K562 (cell line): ENCODE results near the gene U2AF1L4. TPM values are rescaled to one million over a fixed set of nuclear protein-coding genes. Genes with fewer than 3 reads are reported as not detected.
A peak's percentile ranks its signal among the peaks of the same experiment; 100 is the strongest.

Source experiments
- ATAC-seq: fragments of 200-7000 bp; cut with Tn5 transposase; 3 replicates; pipeline ENCODE4 v1.9.1; 2020; ENCODE audit warnings: moderate library complexity
- BruUV-seq: library from RNA; stranded (reverse); fragments of 400-500 nt; replicated peaks from 2 replicates; lab custom pipeline; 2021; lab: Mats Ljungman, UMichigan
- CTCF ChIA-PET: fragments of 300-600 bp; formaldehyde crosslinking; extraction: SDS; loops from one replicate; lab custom pipeline; 2021; ENCODE audit warnings: low intra/inter-chr PET ratio; lab: Yijun Ruan, JAX
- POLR2A ChIA-PET: fragments of 300-600, 350-650 bp; sonication (Branson Sonifier 250); formaldehyde crosslinking; extraction: SDS; loops from one replicate; lab custom pipeline; 2021; ENCODE audit warnings: antibody characterized with exemption, inconsistent platforms; lab: Yijun Ruan, JAX
- DNase-seq, 4 experiments: peaks; one replicate each; pipeline versions ENCODE4 v3.0.0 to v3.0.0-alpha.2; 2011 to 2018; ENCODE audit warnings: low spot score in 3 of 4, mixed read lengths in 3 of 4; ENCODE audit errors: extremely low read depth in 1 of 4
- FAIRE-seq: peaks from 2 replicates; lab custom pipeline; 2011; peaks lifted over from hg19 to GRCh38; lab: Jason Lieb, UNC
- H2AFZ ChIP-seq: 2 replicates; pipeline ENCODE4 v1.6.0; 2011; ENCODE audit warnings: low read depth, low read length, control low read depth, inconsistent platforms
- H3K27ac ChIP-seq: fragments of 200-600 bp; 3 replicates; pipeline ENCODE4 v1.8.0; 2011; ENCODE audit warnings: low read depth, mild to moderate bottlenecking, control low read depth, inconsistent platforms, low read length, moderate library complexity, mixed read lengths; ENCODE audit errors: extremely low read depth
- H3K27me3 ChIP-seq, 2 experiments: fragments of 300-600 bp in 1 of 2; 2 replicates in 1 of 2; 3 replicates in 1 of 2; pipeline versions ENCODE4 v1.6.0 to v1.8.0; 2011; ENCODE audit warnings: inconsistent platforms in 2 of 2, low read length in 2 of 2, mild to moderate bottlenecking in 1 of 2, mixed read lengths in 1 of 2, moderate library complexity in 1 of 2; ENCODE audit not compliant: control insufficient read depth in 2 of 2, insufficient read depth in 2 of 2
- H3K36me3 ChIP-seq: fragments of 300-600 bp; 3 replicates; pipeline ENCODE4 v1.8.0; 2011; ENCODE audit warnings: mild to moderate bottlenecking, low read length, inconsistent platforms; ENCODE audit not compliant: control insufficient read depth, insufficient read depth
- H3K4me1 ChIP-seq, 2 experiments: fragments of 200-600 bp in 1 of 2; replicated peaks in 1 of 2; 2 replicates in 1 of 2; 3 replicates in 1 of 2; pipeline versions ENCODE4 v1.5.1 to v1.8.0; 2011; ENCODE audit warnings: inconsistent platforms in 2 of 2, low read length in 2 of 2, mild to moderate bottlenecking in 1 of 2, mixed read lengths in 1 of 2, moderate library complexity in 1 of 2; ENCODE audit not compliant: control insufficient read depth in 2 of 2, insufficient read depth in 2 of 2
- H3K4me2 ChIP-seq: 2 replicates; pipeline ENCODE4 v1.6.1; 2011; ENCODE audit warnings: low read length, control low read depth, inconsistent platforms, mixed read lengths; ENCODE audit not compliant: insufficient read depth
- H3K4me3 ChIP-seq: fragments of 200-600 bp; sonication (generic), shearing (Covaris generic); 2 replicates; pipeline ENCODE4 v1.5.1; 2016; ENCODE audit warnings: control low read depth, inconsistent platforms
- H3K79me2 ChIP-seq: fragments of 200-600 bp; 3 replicates; pipeline ENCODE4 v1.8.0; 2011; ENCODE audit warnings: low read length, inconsistent platforms; ENCODE audit not compliant: control insufficient read depth, insufficient read depth
- H3K9ac ChIP-seq, 2 experiments: 2 replicates each; pipeline versions ENCODE4 v1.6.0 to v1.6.1; 2011; ENCODE audit warnings: low read depth in 2 of 2, low read length in 2 of 2, control low read depth in 1 of 2, inconsistent platforms in 1 of 2, mild to moderate bottlenecking in 1 of 2, mixed read lengths in 1 of 2; ENCODE audit not compliant: insufficient read depth in 1 of 2
- H3K9me1 ChIP-seq: one replicate; pipeline ENCODE4 v1.6.0; 2011; ENCODE audit warnings: inconsistent platforms, mild to moderate bottlenecking, low read length, moderate library complexity; ENCODE audit not compliant: control insufficient read depth, insufficient read depth
- H3K9me3 ChIP-seq: replicated peaks from 2 replicates; pipeline ENCODE4 v1.5.1; 2011; ENCODE audit warnings: low read depth, low read length, inconsistent platforms; ENCODE audit not compliant: control insufficient read depth, insufficient read depth
- H4K20me1 ChIP-seq: replicated peaks from 2 replicates; pipeline ENCODE4 v1.6.1; 2011; ENCODE audit warnings: low read length, inconsistent platforms, mixed read lengths; ENCODE audit not compliant: control insufficient read depth, insufficient read depth
- ATF3 ChIP-seq, 2 experiments: fragments of 450-650 bp in 1 of 2; sonication (generic) in 1 of 2; formaldehyde crosslinking in 1 of 2; IDR thresholded peaks in 1 of 2; conservative IDR thresholded peaks in 1 of 2; 2 replicates each; pipeline versions ENCODE4 v1.6.1 to v1.8.1; 2016 to 2023; ENCODE audit warnings: mild to moderate bottlenecking in 2 of 2, moderate library complexity in 2 of 2, inconsistent platforms in 1 of 2, missing genetic modification reagents in 1 of 2
- CEBPB ChIP-seq: fragments of 450-650 bp; IDR thresholded peaks from 2 replicates; pipeline ENCODE4 v1.6.1; 2016; ENCODE audit warnings: missing genetic modification characterization, missing compliant biosample characterization
- CGGBP1 ChIP-seq: fragments of 250-450 bp; sonication (Bioruptor Pico); IDR thresholded peaks from 2 replicates; pipeline ENCODE4 v1.9.0; 2021; ENCODE audit warnings: mild to moderate bottlenecking
- NFIX ChIP-seq: fragments of 250-450 bp; sonication (Bioruptor Pico); IDR thresholded peaks from 2 replicates; pipeline ENCODE4 v1.4.0; 2020; ENCODE audit warnings: low read depth, mild to moderate bottlenecking, moderate library complexity
- NR3C1 ChIP-seq: sonication (generic); formaldehyde crosslinking; IDR thresholded peaks from 2 replicates; pipeline ENCODE4 v1.8.1; 2022; ENCODE audit warnings: missing genetic modification reagents
- STAG1 ChIP-seq: sonication (generic); formaldehyde crosslinking; IDR thresholded peaks from 2 replicates; pipeline ENCODE4 v1.5.0; 2020; ENCODE audit warnings: missing genetic modification reagents, borderline replicate concordance
- TGIF2 ChIP-seq: sonication (generic); formaldehyde crosslinking; IDR thresholded peaks from 2 replicates; pipeline ENCODE4 v1.8.1; 2022; ENCODE audit warnings: mild to moderate bottlenecking, missing genetic modification reagents, moderate library complexity
- U2AF1 ChIP-seq: fragments of 200-400 bp; formaldehyde crosslinking; optimal IDR thresholded peaks from 2 replicates; pipeline ENCODE3; 2017; ENCODE audit warnings: mild to moderate bottlenecking, low read depth, low read length, moderate library complexity
- ZBTB34 ChIP-seq: fragments of 250-450 bp; sonication (Bioruptor Pico); IDR thresholded peaks from 2 replicates; pipeline ENCODE4 v1.8.0; 2021; ENCODE audit warnings: mild to moderate bottlenecking, moderate library complexity
- ZNF134 ChIP-seq: fragments of 250-450 bp; sonication (Bioruptor Pico); conservative IDR thresholded peaks from 2 replicates; pipeline ENCODE4 v1.4.0; 2020
- WGBS: fragments of 100-300 bp; shearing (Covaris generic); methylation state at CpG from one replicate; pipeline ENCODE4 v1.1.6; 2016; ENCODE audit warnings: low coverage, mixed read lengths; ENCODE audit not compliant: insufficient coverage; ENCODE audit errors: missing lambda C conversion rate; 5-methylcytosine and 5-hydroxymethylcytosine counted together
- in situ Hi-C: fragments of 300-500 bp; cut with MboI; formaldehyde crosslinking; loops from 4 replicates; pipeline ENCODE4 v1.15.0; 2018; ENCODE audit warnings: inconsistent platforms, mixed read lengths
- intact Hi-C: fragments of 100-400 bp; cut with micrococcal nuclease; formaldehyde crosslinking; loops from 2 replicates; pipeline ENCODE4 v1.14.2; 2022
- polyA plus RNA-seq, 8 experiments: library from polyadenylated mRNA; depleted of rRNA in 4 of 8; stranded (reverse) in 5 of 8; unstranded in 3 of 8; fragments of >200 nt; fragmentation: Nextera tagmentation in 2 of 8; fragmentation: Illumina TruSeq in 1 of 8; extraction: Ambion mirVana in 2 of 8; extraction: Trizol in 1 of 8; gene quantifications; 2 replicates each; pipeline versions ENCODE4 v1.2.1 to v1.2.3, GENCODE V29; 2011 to 2014; ENCODE audit warnings: inconsistent platforms in 1 of 8, missing spikeins in 1 of 8
- total RNA-seq, 7 experiments: library from RNA; depleted of rRNA in 6 of 7; stranded (reverse); fragments of >200 nt in 6 of 7; fragmentation: Illumina TruSeq in 2 of 7; extraction: Trizol in 2 of 7; gene quantifications; 2 replicates each; pipeline versions ENCODE4 v1.2.1 to v1.2.3, GENCODE V29; 2011 to 2021; ENCODE audit warnings: low replicate concordance in 1 of 7
- TF ChIP-seq, protein P1 (sequence below), 2 experiments: fragments of 450-650 bp in 1 of 2; sonication (generic) in 1 of 2; formaldehyde crosslinking; conservative IDR thresholded peaks; 2 replicates each; pipeline versions ENCODE4 v1.4.0 to v1.8.1; 2020 to 2022; ENCODE audit warnings: mild to moderate bottlenecking in 1 of 2, missing genetic modification reagents in 1 of 2
- TF ChIP-seq, protein P2 (sequence below): fragments of 450-650 bp; IDR thresholded peaks from 2 replicates; pipeline ENCODE4 v1.6.1; 2016; ENCODE audit warnings: low read depth, mild to moderate bottlenecking, moderate library complexity

The U2AF1L4 gene
- total and polyA plus RNA-seq, 9 of the 15 experiments (the other 6 are each of a cell fraction or from before 2014, with no cell fraction given), result 8.4 to 19.5 (median 12.6) TPM

DNA sequence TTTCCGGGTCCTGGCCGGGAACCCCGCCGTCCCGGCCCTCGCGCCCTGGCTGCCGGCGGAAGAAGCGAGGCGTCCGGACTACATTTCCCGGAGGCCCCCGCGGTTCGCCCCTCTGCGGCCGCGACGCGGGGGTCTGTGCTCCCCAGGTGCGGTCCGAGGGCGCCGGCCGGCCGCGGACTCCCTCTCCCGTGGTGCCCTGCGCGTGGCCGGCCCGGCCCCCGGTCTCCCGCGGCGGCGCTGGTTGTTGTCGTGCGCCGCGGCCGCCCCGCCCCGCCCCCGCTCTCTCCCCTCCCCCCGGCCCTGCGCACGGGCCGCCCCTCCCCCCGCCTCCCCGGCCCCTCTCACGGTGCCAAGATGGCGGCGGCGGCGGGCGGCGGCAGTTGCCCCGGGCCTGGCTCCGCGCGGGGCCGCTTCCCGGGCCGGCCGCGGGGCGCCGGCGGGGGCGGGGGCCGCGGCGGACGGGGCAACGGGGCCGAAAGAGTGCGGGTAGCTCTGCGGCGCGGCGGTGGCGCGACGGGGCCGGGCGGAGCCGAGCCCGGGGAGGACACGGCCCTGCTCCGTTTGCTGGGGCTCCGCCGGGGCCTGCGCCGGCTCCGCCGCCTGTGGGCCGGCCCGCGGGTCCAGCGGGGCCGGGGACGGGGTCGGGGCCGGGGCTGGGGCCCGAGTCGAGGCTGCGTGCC lies 27.4 kb downstream of the U2AF1L4 start, which contains the start of gene KMT2B (continued):
- no peak for TF ChIP-seq ZBTB34 (CRISPR knock-in tag)
- no peak for TF ChIP-seq CEBPB (tag)
- TF ChIP-seq NR3C1 (CRISPR knock-in tag), result no peak

GRCh38 chr19:35716801-35717664 lies 28.2 kb downstream of the U2AF1L4 start:
- Histone ChIP-seq H3K27me3 (peaks cover 2 to 24% of the 10 kb centered on the region in 2 experiments; a peak in 4 of 5 replicates), H3K36me3 (peaks cover 25% of the 10 kb centered on the region; the same call in 2 of the 3 replicates), H3K79me2 (peaks cover 33% of the 10 kb centered on the region), H3K27ac (peak overlapping the region; percentile 79), H3K9me1 (no peaks in the 10 kb centered on the region), H2AFZ (peak overlapping the region; percentile 94), H3K9ac (peak overlapping the region; percentile 78 to 91), H3K4me2 (peak overlapping the region; percentile 89), H3K9me3 (no peaks in the 10 kb centered on the region), H3K4me1 (peaks cover 14 to 64% of the 10 kb centered on the region in 2 experiments), H3K4me3 (peak overlapping the region; percentile 96), H4K20me1 (0 out of 2 replicates have a peak, but pooled peaks cover 11% of the 10 kb centered on the region)
- FAIRE-seq (peak; percentile 96), ATAC-seq (peak; percentile 92), DNase-seq (peak; percentile 93 to 97 (median 94))
- intact Hi-C loops, result loop anchor here (1.0 to 2.0 kb wide), 4 partner anchors 24 to 214 kb away; no protein-coding TSS in a partner anchor
- ChIA-PET POLR2A (interaction anchor here (1.9 kb wide), 1 partner anchor 11 kb away, joined by 12 read pairs; no protein-coding TSS in a partner anchor), CTCF (interaction anchor here (0.6 to 3.0 kb wide), 13 partner anchors 16 to 650 kb away, joined by 3 to 76 read pairs (median 4); partner anchors contain the start of gene TMEM147)
- in situ Hi-C loops, result no loop called here
- WGBS, result under 1% methylated on average over 42 of the region's 77 CpGs
- BruUV-seq, result TSS peak; percentile 90
- TF ChIP-seq STAG1 (peak; percentile 93), U2AF1 (peak; percentile 66), TGIF2 (CRISPR knock-in tag) (no peak), CGGBP1 (CRISPR knock-in tag) (no peak), NFIX (CRISPR knock-in tag) (no peak), ATF3 (IDR thresholded peaks at IDR 0.05) (no peak), ATF3 (CRISPR knock-in tag; conservative IDR thresholded peaks at IDR 0.05) (no peak; the same call in 1 of the 2 replicates), ZNF134 (no peak; the same call in 1 of the 2 replicates)
- TF ChIP-seq, protein P1, sequence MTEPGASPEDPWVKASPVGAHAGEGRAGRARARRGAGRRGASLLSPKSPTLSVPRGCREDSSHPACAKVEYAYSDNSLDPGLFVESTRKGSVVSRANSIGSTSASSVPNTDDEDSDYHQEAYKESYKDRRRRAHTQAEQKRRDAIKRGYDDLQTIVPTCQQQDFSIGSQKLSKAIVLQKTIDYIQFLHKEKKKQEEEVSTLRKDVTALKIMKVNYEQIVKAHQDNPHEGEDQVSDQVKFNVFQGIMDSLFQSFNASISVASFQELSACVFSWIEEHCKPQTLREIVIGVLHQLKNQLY (CRISPR knock-in tag; conservative IDR thresholded peaks at IDR 0.05), result no peak
- TF ChIP-seq, protein P2, sequence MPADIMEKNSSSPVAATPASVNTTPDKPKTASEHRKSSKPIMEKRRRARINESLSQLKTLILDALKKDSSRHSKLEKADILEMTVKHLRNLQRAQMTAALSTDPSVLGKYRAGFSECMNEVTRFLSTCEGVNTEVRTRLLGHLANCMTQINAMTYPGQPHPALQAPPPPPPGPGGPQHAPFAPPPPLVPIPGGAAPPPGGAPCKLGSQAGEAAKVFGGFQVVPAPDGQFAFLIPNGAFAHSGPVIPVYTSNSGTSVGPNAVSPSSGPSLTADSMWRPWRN, result no peak
